Smooth muscle cell of the pulmonary artery (primary cell): Measurements from ENCODE around the gene RAB11B. TPM values are rescaled to one million over a fixed set of nuclear protein-coding genes. Genes with fewer than 3 reads are reported as not detected.

Source experiments
- total RNA-seq: library from RNA; depleted of rRNA; stranded (reverse); fragments of >200 nt; gene quantifications from 2 replicates; pipeline ENCODE4 v1.2.3, GENCODE V29; 2014

RAB11B gene
- total RNA-seq = 107 and 131 TPM in 2 replicates

GRCh38 chr19:8389891-8390616 lies at the start of gene RAB11B:
RAB11B (plus strand) TSS chr19:8390360; CDS start chr19:8390417, 57 bp downstream.

GRCh38 chr19:8342684-8343482 lies 47.3 kb upstream of the RAB11B start, which contains the start of gene KANK3:
KANK3 (minus strand) TSS chr19:8343262; CDS start chr19:8337828, 5,434 bp downstream.

GRCh38 chr19:8363803-8364771 lies 26.1 kb upstream of the RAB11B start, which contains the start of gene ANGPTL4:
ANGPTL4 (plus strand) TSS chr19:8364155; CDS start chr19:8364322, 167 bp downstream.

GRCh38 chr19:8412783-8413628 lies 22.8 kb downstream of the RAB11B start, which contains the start of gene MARCHF2:
MARCHF2 (plus strand) TSS chr19:8413305; CDS start chr19:8421841, 8,536 bp downstream.

GRCh38 chr19:8444677-8445487 lies 54.7 kb downstream of the RAB11B start, which contains the start of gene HNRNPM:
HNRNPM (plus strand) TSS chr19:8444975; CDS start chr19:8444999, 24 bp downstream.

Other genes starting within 250 kb of the RAB11B start
- not detected in 2 replicates for gene FBN3, start 240.8 kb upstream of the RAB11B start, total RNA-seq
- 4.7 and 18.8 TPM in 2 replicates for gene CERS4, start 181.0 kb upstream of the RAB11B start, total RNA-seq
- gene CD320, start 82.0 kb upstream of the RAB11B start, total RNA-seq = 34.2 and 51.4 TPM in 2 replicates
- gene NDUFA7, start 69.0 kb upstream of the RAB11B start, total RNA-seq = 19.8 and 31.8 TPM in 2 replicates
- 510 and 600 TPM in 2 replicates for gene RPS28, start 68.9 kb upstream of the RAB11B start, total RNA-seq
- 0.17 and 0.26 TPM in 2 replicates for gene KANK3, start 47.1 kb upstream of the RAB11B start, total RNA-seq
- 32.2 and 45.7 TPM in 2 replicates for gene ANGPTL4, start 26.2 kb upstream of the RAB11B start, total RNA-seq
- gene MARCHF2, start 22.9 kb downstream of the RAB11B start, total RNA-seq = 70.0 and 76.5 TPM in 2 replicates
- gene HNRNPM, start 54.6 kb downstream of the RAB11B start, total RNA-seq = 48.2 and 58.3 TPM in 2 replicates
- gene PRAM1, start 112.3 kb downstream of the RAB11B start, total RNA-seq = 0.07 and 0.20 TPM in 2 replicates
- 6.1 and 7.5 TPM in 2 replicates for gene ZNF414, start 123.8 kb downstream of the RAB11B start, total RNA-seq
- 0.13 TPM in 2 replicates for gene MYO1F, start 187.1 kb downstream of the RAB11B start, total RNA-seq
- 21.6 and 29.1 TPM in 2 replicates for gene ADAMTS10, start 220.4 kb downstream of the RAB11B start, total RNA-seq
- gene NFILZ, start 240.3 kb downstream of the RAB11B start, total RNA-seq = not detected in 2 replicates